Spleen (tissue), 11 donors: ENCODE measurements around the gene PTPN3. TPM values are rescaled to one million over a fixed set of nuclear protein-coding genes. Genes with fewer than 3 reads are reported as not detected.

ENCODE experiments used
- DNase-seq: peaks from one replicate; pipeline ENCODE4 v3.0.0-alpha.2; 2020
- H3K27ac ChIP-seq, 8 donors: fragments of 200-600 bp; sonication (generic) in 7 of 8; 1 replicate in 4 of 8; 2 replicates in 4 of 8; pipeline versions ENCODE4 v1.5.0 to v1.8.0; 2016 to 2021; ENCODE audit warnings: inconsistent platforms in 4 of 8, mild to moderate bottlenecking in 4 of 8, moderate library complexity in 1 of 8
- H3K27me3 ChIP-seq, 7 donors: fragments of 200-600 bp; sonication (generic) in 6 of 7; replicated peaks in 1 of 7; 1 replicate in 4 of 7; 2 replicates in 3 of 7; pipeline versions ENCODE4 v1.5.0 to v1.8.0; 2016 to 2021; ENCODE audit warnings: inconsistent platforms in 3 of 7, mild to moderate bottlenecking in 1 of 7
- H3K36me3 ChIP-seq, 6 donors: fragments of 200-600 bp; sonication (generic) in 5 of 6; 1 replicate in 4 of 6; 2 replicates in 2 of 6; pipeline versions ENCODE4 v1.5.0 to v1.8.0; 2016 to 2021; ENCODE audit warnings: inconsistent platforms in 2 of 6
- H3K4me1 ChIP-seq, 6 donors: fragments of 200-600 bp; sonication (generic) in 5 of 6; 1 replicate in 3 of 6; 2 replicates in 3 of 6; pipeline versions ENCODE4 v1.5.0 to v1.8.0; 2016 to 2021; ENCODE audit warnings: inconsistent platforms in 3 of 6
- H3K4me3 ChIP-seq, 8 donors: fragments of 200-600 bp; sonication (generic) in 7 of 8; 1 replicate in 4 of 8; 2 replicates in 4 of 8; pipeline versions ENCODE4 v1.5.0 to v1.8.0; 2016 to 2021; ENCODE audit warnings: inconsistent platforms in 4 of 8, mild to moderate bottlenecking in 4 of 8, moderate library complexity in 2 of 8
- H3K9me3 ChIP-seq, 8 donors: fragments of 200-600 bp; sonication (generic) in 7 of 8; 1 replicate in 4 of 8; 2 replicates in 4 of 8; pipeline versions ENCODE4 v1.5.0 to v1.8.0; 2016 to 2021; ENCODE audit warnings: inconsistent platforms in 4 of 8
- POLR2A ChIP-seq, 3 donors: fragments of 450-650 bp; IDR thresholded peaks; one replicate each; pipeline ENCODE4 v1.5.1; 2017; ENCODE audit warnings: antibody characterized with exemption in 3 of 3, mild to moderate bottlenecking in 1 of 3
- POLR2AphosphoS5 ChIP-seq, 3 donors: sonication (generic); formaldehyde crosslinking; IDR thresholded peaks; one replicate each; pipeline ENCODE4 v1.5.1; 2017; ENCODE audit warnings: antibody characterized with exemption in 3 of 3
- WGBS, 5 donors: extraction: QIAGEN DNeasy Blood & Tissue Kit in 3 of 5; methylation state at CpG; one replicate each; pipeline versions ENCODE4 v1.1.5 to v1.1.7; 2013 to 2018; 5-methylcytosine and 5-hydroxymethylcytosine counted together
- intact Hi-C: fragments of 100-400 bp; cut with DNase I; formaldehyde crosslinking; loops from one replicate; pipeline ENCODE4 v1.15.0; 2023; ENCODE audit warnings: low total_unique reads
- polyA plus RNA-seq, 3 donors: library from polyadenylated mRNA; stranded (reverse); fragments of 200-250 nt; gene quantifications; one replicate each; pipeline ENCODE4 v1.2.1, GENCODE V29; 2013
- total RNA-seq, 7 donors: library from RNA; depleted of rRNA in 3 of 7; stranded (reverse); fragments of >200 nt in 3 of 7; fragmentation: NEBNext Ultra II Directional in 4 of 7; extraction: Animal tissue kit (Norgen Biotek cat#: 25700) in 4 of 7; gene quantifications; one replicate each; pipeline versions ENCODE4 v1.1.0 to v1.2.1, GENCODE V29; 2016 to 2021
- TF ChIP-seq, protein P1 (sequence below), 11 experiments: fragments of 200-600 bp in 7 of 11; fragments of 450-650 bp in 4 of 11; sonication (generic) in 4 of 11; IDR thresholded peaks in 8 of 11; conservative IDR thresholded peaks in 3 of 11; 1 replicate in 7 of 11; 2 replicates in 4 of 11; pipeline versions ENCODE4 v1.4.0 to v1.8.0; 2016 to 2021; ENCODE audit warnings: antibody characterized with exemption in 11 of 11, inconsistent platforms in 4 of 11, mild to moderate bottlenecking in 1 of 11
- donor health status: healthy with polysubstance abuse.
- donor health status: DM: no; HTN: no; CAD: no; lungs with moderate emphysema.
- donor health status: DM: no; HTN: no; CAD: no.
- donor health status: Bipolar disorder and iron deficiency.
- donor health status: healthy.
- donor health status: DM: no; HTN: no; CAD: no.
- donor health status: DM: yes; HTN: yes; CAD: no.

The PTPN3 gene
- total and polyA plus RNA-seq, 10 donors, result 0.20 to 1.7 (median 0.48) TPM

DNA sequence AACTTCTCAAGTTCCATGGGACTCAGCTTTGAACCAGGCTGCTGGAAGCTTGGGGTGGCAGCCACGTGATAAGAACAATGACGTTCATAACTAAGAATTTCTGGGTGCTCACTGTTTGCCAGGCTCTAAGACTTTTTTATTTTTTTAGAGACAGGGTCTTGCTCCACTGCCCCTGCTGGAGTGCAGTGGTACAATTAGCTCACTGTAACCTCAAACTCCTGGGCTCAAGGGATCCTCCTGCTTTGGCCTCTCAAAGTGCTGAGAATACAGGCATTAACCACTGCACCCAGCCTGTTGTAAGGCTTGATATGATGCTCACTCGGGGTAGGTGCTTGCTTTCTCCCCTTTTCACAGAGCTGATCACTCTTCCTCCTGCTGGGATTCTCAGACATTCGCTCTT, 38.7 kb downstream of the PTPN3 start:
- Histone ChIP-seq H3K27ac (no peak overlapping the region), H3K4me3 (no peak overlapping the region), H3K27me3 (peaks cover 0 to 82% (median 6%) of the 10 kb centered on the region in 7 donors), H3K36me3 (no peaks in the 10 kb centered on the region), H3K4me1 (no peaks in the 10 kb centered on the region), H3K9me3 (no peaks in the 10 kb centered on the region)
- TF ChIP-seq POLR2A (IDR thresholded peaks at IDR 0.05) (no peak), POLR2AphosphoS5 (IDR thresholded peaks at IDR 0.05) (no peak)
- TF ChIP-seq, protein P1, sequence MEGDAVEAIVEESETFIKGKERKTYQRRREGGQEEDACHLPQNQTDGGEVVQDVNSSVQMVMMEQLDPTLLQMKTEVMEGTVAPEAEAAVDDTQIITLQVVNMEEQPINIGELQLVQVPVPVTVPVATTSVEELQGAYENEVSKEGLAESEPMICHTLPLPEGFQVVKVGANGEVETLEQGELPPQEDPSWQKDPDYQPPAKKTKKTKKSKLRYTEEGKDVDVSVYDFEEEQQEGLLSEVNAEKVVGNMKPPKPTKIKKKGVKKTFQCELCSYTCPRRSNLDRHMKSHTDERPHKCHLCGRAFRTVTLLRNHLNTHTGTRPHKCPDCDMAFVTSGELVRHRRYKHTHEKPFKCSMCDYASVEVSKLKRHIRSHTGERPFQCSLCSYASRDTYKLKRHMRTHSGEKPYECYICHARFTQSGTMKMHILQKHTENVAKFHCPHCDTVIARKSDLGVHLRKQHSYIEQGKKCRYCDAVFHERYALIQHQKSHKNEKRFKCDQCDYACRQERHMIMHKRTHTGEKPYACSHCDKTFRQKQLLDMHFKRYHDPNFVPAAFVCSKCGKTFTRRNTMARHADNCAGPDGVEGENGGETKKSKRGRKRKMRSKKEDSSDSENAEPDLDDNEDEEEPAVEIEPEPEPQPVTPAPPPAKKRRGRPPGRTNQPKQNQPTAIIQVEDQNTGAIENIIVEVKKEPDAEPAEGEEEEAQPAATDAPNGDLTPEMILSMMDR (IDR thresholded peaks at IDR 0.05 in 8 of 11, conservative IDR thresholded peaks at IDR 0.05 in 3 of 11), result no peak
- intact Hi-C loops, result no loop called here
- DNase-seq, result no peak
- 74 to 89% (median 76%) methylated on average over 4 of the region's 4 CpGs for WGBS, 5 donors

DNA sequence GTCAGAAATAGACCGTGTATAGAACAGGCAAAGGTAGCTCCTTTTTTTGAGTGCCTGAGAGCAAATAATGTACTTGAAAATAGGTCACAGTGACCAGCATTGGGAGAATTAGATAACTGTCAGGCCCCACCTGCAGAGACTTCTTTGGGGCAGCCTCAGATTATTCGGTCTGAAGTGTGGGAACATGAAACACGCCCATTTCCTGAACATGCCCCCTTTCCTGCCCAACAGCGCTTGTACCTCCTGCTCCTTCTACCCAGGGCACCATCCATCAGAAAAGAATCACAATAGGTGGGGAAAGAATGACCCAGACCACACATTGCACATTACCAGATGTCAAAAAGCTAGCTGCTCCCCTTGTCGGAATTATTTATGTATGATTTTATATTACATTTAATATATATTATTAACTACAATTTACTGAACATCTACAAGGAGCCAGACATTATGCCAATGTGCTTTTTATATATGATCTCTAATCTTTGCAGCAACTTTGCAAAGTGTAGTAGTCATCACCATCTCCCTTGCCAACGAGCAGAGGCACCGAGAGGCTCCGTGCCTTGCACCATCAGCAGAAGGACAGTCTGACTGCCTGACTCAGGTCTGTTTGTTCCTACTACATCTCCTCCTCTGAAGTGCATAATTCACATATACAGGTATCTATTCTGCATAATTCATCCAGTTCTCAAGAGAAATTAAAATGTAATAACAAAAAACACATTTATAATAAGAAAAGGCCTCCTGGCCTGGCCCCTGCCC, 39.5 kb downstream of the PTPN3 start:
- intact Hi-C loops, result no loop called here
- H3K36me3 ChIP-seq, result no peaks in the 10 kb centered on the region
- H3K4me3 ChIP-seq, result no peak overlapping the region
- no peaks in the 10 kb centered on the region for H3K4me1 ChIP-seq
- 49 to 76% (median 66%) methylated on average over 8 of the region's 8 CpGs for WGBS, 5 donors
- DNase-seq, result no peak
- H3K9me3 ChIP-seq, result no peaks in the 10 kb centered on the region
- peaks cover 0 to 82% (median 6%) of the 10 kb centered on the region in 7 donors for H3K27me3 ChIP-seq
- H3K27ac ChIP-seq, result no peak overlapping the region
- TF ChIP-seq, protein P1 (IDR thresholded peaks at IDR 0.05 in 8 of 11, conservative IDR thresholded peaks at IDR 0.05 in 3 of 11), result no peak
- no peak for TF ChIP-seq POLR2A (IDR thresholded peaks at IDR 0.05)
- TF ChIP-seq POLR2AphosphoS5 (IDR thresholded peaks at IDR 0.05), result no peak

GRCh38 chr9:109456811-109457210, 41.3 kb downstream of the PTPN3 start:
- H3K27ac ChIP-seq, result no peak overlapping the region
- H3K36me3 ChIP-seq, result no peaks in the 10 kb centered on the region
- WGBS, 5 donors, result 82 to 88% (median 83%) methylated on average over 7 of the region's 7 CpGs
- no peak for DNase-seq
- H3K9me3 ChIP-seq, result no peaks in the 10 kb centered on the region
- peaks cover 0 to 78% (median 4%) of the 10 kb centered on the region in 7 donors for H3K27me3 ChIP-seq
- TF ChIP-seq, protein P1 (IDR thresholded peaks at IDR 0.05 in 8 of 11, conservative IDR thresholded peaks at IDR 0.05 in 3 of 11), result no peak
- TF ChIP-seq POLR2AphosphoS5 (IDR thresholded peaks at IDR 0.05), result no peak
- no peak for TF ChIP-seq POLR2A (IDR thresholded peaks at IDR 0.05)
- no peaks in the 10 kb centered on the region for H3K4me1 ChIP-seq
- no peak overlapping the region for H3K4me3 ChIP-seq
- intact Hi-C loops, result no loop called here

GRCh38 chr9:109455861-109456260, 42.2 kb downstream of the PTPN3 start:
- Histone ChIP-seq H3K4me3 (no peak overlapping the region), H3K4me1 (no peaks in the 10 kb centered on the region), H3K9me3 (no peaks in the 10 kb centered on the region), H3K27ac (no peak overlapping the region), H3K27me3 (peaks cover 0 to 74% (median 0%) of the 10 kb centered on the region in 7 donors), H3K36me3 (no peaks in the 10 kb centered on the region)
- DNase-seq, result no peak
- no peak for TF ChIP-seq POLR2AphosphoS5 (IDR thresholded peaks at IDR 0.05)
- TF ChIP-seq, protein P1 (IDR thresholded peaks at IDR 0.05 in 8 of 11, conservative IDR thresholded peaks at IDR 0.05 in 3 of 11), result no peak
- no peak for TF ChIP-seq POLR2A (IDR thresholded peaks at IDR 0.05)
- WGBS, 5 donors, result 68 to 72% (median 70%) methylated on average over 8 to 11 of the region's 11 CpGs
- intact Hi-C loops, result no loop called here
